GM19452 (cell line): ENCODE data around the gene ZNF423.
"Not testable (repeated sequence)": the region's sequence is repeated elsewhere in the genome, so short reads cannot be mapped to it uniquely, and the experiment has no call there.

Source experiments
- ATAC-seq: cut with Tn5 transposase; IDR thresholded peaks from one replicate; pipeline ENCODE4 v1.9.1; 2021; ENCODE audit not compliant: unreplicated experiment

ZNF423 gene

DNA sequence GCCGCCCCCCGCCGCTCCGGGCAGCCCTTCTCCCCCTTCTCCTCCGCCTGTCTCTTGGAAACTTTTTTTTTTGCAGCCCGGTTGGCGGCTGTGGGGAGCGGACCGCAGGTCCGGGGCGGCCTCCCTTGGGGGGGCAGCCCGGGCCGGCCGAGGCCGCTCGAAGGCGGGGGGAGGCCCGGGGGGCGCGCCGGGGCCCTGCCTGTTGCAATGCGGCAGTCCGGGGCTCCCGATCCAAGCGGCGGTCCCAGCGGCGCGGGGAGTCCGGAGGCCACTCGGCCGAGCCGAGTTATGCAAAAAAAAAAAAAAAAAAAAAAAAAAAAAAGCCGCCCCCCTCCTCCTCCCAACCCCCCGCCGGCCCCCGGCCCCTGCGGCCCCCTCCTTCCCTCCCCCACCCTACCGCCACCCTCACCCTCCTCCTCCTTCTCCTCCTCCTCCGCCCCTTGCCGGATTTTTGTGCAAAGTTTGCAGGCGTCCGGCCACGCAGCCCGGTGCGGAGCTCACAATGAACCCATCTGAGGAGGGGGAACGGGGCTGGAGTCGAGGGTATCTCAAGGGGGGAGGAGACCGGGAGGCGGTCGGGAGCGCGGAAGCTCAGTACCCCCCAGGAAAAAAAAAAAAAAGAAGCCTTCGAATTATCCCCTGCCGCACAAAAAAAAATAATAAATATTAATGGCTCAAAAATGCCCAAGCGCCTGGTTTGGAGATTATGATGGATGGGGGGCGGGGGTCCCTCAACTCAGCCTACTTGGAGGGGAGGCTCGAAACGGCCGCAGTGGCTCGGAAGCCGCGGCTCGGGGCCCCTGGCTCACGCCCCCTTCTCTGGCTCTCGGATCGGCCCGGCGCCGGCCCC is at the start of gene ZNF423:
ZNF423 (minus strand) TSS at position 291 of the 850 bp plus-strand sequence. CDS start 338 bp downstream, outside the sequence.
- ATAC-seq, result no peak

- ATAC-seq, result no peak
Observed at GRCh38 chr16:49904348-49905062, 48.6 kb upstream of the ZNF423 start.

GRCh38 chr16:49902908-49903307 is 47.0 kb upstream of the ZNF423 start:
- no peak for ATAC-seq

DNA sequence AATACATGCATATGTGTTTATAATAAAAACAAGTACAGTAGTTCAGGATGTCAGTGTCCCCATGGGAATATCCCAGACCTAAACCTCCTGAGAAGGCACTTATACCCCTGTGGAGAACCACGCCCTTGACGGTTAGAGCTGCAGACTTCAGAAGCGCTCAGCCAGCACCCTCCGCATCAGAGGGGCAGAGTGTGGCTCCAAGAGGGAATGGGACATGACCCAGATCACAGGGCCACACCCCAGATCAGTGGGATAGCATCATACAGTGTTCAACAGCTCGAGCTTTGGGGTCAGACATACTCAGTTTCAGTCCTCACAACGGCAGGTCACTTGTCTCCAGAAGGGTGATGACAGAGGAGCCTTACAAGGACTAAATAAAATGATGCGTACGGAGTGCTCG is 45.8 kb upstream of the ZNF423 start:
- no peak for ATAC-seq

DNA sequence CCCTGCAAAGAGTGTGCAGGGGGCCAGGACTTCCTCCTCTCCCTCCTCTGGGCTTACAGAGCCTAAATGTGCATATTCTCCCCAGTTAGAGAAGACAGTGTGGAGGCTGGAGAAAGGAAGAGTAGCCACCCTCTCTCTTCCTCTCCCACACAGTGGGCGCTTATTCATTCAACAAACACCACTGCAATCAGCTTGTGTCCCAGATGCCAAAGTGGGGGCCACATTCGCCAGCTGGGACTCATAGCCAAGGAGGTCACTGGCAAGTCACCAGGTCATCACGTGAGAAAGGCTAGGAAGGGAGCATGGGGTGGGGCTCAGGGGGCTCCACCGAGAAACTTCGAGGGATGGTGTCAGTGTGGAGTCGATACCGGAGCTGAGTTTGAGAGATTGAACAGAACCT is 45.0 kb upstream of the ZNF423 start:
- no peak for ATAC-seq

- no peak for ATAC-seq
Observed at GRCh38 chr16:49899991-49900695, 44.2 kb upstream of the ZNF423 start.

GRCh38 chr16:49896447-49896964 is 40.6 kb upstream of the ZNF423 start:
- no peak for ATAC-seq

- ATAC-seq, result no peak
Observed at GRCh38 chr16:49890876-49891275, 35.0 kb upstream of the ZNF423 start.

- no peak for ATAC-seq
Observed at GRCh38 chr16:49889725-49890397, 33.9 kb upstream of the ZNF423 start.

DNA sequence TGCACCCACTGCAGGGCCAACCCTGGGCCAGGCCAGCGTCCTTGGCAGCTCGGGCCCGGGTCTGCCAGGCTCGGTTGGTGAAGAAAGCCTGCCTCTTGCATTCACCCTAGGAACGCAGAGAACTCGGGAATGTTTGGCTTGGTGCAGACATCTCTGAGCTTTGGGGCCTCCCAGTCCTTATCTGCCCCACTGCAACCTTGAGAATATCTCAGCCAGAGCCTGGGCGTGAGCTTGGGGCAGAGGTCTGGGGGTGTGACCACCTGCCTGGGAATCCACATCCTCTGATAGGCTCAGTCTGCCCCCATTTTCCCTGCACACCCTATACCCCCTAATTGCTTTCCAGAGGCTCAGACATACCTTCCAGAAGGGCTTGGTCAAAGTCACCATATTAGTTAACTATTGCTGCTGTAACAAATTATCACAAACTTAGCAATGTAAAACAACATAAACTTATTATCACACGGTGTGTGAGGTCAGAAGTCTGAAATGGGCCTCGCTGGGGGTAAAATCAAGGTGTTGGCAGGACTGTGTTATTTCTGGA is 30.7 kb upstream of the ZNF423 start:
- no peak for ATAC-seq

- ATAC-seq, result no peak
Observed at GRCh38 chr16:49884033-49885015, 28.4 kb upstream of the ZNF423 start.

DNA sequence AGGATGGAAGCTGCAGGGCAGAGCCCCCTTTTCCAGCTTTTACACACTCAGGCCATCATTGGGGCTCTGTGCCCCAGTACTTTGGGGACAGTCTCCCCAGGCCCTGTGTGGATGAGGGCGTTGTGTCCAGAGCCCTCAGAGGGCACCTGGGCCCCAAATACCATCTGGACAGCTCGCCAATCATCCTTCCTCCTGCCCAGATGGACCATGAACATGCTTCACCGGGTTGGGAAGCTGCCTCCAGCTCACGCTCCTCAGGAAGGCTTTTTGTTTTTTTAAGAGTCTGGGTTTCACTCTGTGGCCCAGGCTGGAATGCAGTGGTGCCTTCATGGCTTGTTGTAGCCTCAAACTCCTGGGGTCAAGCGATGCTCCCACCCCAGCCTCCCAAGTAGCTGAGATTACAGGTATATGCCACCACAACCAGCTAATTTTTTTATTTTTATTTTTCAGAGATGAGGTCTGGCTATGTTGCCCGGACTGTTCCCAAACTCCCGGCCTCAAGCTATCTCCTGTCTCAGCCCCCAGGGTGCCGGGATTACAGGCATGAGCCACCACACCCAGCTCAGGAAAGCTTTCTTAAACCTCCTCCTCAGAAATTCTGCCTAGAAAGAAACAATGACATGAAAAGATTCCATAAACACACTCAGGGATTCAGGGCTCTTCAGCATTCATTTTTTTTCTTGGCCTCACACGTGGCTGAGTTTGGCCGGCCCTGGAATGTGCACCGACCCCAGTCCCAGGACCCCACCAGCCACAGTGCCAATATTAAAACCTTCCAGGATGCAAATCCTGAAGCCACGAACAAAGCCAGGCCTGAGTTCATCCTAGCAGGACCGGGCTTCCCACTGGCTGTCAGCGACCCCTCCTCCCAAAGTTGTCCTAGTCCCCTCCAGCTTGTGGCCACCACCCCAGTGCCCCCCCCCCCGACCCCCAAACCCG is 27.4 kb upstream of the ZNF423 start:
- ATAC-seq, result no peak

DNA sequence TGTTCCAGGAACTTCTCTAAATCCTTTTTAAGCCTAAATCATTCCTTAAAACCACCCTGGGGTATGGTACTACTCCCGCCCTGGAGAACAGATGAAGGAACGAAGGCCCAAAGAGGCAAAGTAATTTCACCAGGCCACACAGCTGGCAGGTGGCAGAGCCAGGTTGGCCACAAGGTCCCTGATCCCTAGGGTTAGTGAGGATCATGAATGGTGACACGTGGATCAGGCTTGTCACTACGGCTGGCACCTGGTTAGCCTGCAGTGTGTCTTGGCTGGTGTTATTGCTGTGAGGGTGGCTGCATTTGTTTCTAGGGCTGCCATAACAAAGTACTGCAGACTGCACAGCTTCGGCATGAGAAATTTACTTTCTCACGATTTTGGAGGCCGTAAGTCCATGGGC is 26.0 kb upstream of the ZNF423 start:
- no peak for ATAC-seq

GRCh38 chr16:49878540-49878939 is 22.6 kb upstream of the ZNF423 start:
- ATAC-seq, result not testable (repeated sequence)

DNA sequence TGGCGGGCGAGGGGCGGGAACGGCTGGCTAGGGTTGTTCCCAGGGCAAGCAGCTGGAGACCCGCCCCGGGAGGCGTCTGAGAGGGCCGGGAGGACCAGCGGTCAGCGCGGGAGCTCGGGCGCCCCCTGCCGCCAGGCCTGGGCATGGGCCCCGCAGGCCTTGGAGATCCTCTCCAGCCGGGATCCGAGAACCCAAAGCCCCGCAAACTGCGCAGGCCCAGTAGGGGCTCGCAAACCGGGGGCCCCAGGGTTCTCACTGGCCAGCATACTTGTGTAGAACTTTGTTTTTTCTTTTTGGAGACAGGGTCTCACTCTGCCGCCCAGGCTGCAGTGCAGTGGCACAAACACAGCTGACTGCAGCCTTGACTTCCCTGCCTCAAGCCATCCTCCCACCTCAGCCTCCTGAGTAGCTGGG is 20.8 kb upstream of the ZNF423 start:
- no peak for ATAC-seq

DNA sequence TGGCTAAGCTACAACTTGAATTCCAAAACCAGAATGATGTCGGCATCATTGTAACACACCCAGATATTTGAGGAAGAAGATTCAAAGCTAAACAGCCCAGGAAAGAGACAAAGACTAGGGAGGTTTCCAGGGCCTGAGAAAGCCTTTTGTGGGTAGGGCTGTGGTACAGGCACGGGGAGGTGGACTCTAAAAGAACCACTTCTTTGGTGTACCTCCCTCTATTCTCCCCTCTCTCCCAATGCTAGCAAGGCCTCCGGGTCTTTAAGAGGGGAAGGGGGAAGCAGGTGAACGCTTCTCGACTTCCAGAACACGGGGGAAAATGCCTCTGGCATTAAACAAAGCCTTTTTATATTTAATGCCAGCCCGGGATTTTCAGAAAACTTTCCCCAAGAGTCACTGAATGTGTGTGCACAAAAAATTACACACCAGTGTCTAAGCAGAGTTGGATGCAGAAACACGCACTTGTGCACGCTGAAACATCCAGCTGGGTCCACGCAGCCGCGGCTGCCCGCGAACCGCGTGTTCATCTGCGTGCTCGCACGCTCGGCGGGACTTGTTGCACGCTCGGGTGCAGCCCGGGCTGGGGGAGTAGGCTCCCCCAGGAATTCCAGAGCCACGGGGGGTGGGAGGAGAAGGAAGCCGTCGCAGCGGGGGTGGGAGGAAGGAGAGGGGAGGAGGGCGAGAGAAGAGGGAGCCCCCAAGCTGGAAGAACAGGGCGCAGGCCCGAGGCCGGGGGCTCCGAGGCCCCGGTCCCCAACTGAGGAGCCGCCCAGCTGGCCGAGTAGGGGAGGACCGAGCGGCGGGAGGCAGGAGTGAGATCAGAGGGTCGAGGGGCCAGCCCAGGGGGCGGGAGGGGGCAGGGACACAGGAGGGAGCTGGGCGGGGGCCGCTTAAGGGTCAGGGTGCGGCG is 20.1 kb upstream of the ZNF423 start:
- no peak for ATAC-seq

DNA sequence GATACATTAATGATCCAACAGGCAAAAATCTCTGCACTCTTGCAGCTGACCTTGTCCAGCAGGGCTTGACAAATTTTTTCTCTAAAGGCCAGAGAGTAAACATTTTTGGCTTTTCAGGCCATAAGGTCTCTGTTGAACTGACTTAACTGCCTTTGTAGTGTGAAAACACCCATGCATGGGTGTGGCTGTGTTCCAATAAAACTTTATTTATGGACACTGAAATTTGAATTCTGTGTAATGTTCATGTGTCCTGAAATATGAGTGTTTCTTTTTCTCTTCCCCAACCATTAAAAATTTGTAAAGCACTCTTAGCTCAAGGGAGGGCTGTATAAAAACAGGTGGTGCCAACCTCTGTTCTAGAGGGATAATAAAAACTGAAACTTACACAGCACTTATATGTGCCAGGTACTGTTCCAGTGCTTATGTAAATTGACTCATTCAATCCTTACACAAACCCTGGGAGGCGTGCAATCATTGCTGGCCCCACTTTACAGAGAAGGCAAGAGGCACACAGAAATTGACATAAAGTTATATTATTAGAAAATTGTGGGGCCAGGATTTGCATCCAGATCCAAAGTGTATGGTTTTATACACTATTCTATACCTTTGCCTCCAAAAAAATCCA is 18.8 kb upstream of the ZNF423 start:
- no peak for ATAC-seq
